Esophagus muscularis mucosa (tissue), 4 donors: Measurements from ENCODE around the gene LRPPRC.

Source experiments
- CTCF ChIP-seq, 3 experiments: fragments of 200-600 bp in 2 of 3; fragments of 450-650 bp in 1 of 3; sonication (generic) in 2 of 3; IDR thresholded peaks; one replicate each; pipeline ENCODE4 v1.5.1; 2017 to 2019; ENCODE audit warnings: antibody characterized with exemption in 3 of 3, mild to moderate bottlenecking in 2 of 3, moderate library complexity in 1 of 3
- EP300 ChIP-seq: sonication (generic); formaldehyde crosslinking; IDR thresholded peaks from one replicate; pipeline ENCODE4 v1.6.1; 2017; ENCODE audit warnings: antibody characterized with exemption
- POLR2A ChIP-seq: fragments of 450-650 bp; IDR thresholded peaks from one replicate; pipeline ENCODE4 v1.6.1; 2017; ENCODE audit warnings: antibody characterized with exemption, moderate library complexity, mild to moderate bottlenecking, low read depth

- TF ChIP-seq CTCF (IDR thresholded peaks at IDR 0.05) (no peak), EP300 (no peak), POLR2A (no peak)
These were observed 68.3 kb downstream of the LRPPRC start for GRCh38 chr2:43927442-43927841.
